DND-41 (cell line): Measurements from ENCODE around the gene MELK.

Source experiments
- ATAC-seq: fragments of 200-7000 bp; cut with Tn5 transposase; 3 replicates; pipeline ENCODE4 v1.9.1; 2021; ENCODE audit warnings: low read depth; ENCODE audit not compliant: insufficient read depth
- DNase-seq: peaks from one replicate; pipeline ENCODE4 v3.0.0-alpha.2; 2020
- H2AFZ ChIP-seq: 2 replicates; pipeline ENCODE4 v1.6.0; 2012; ENCODE audit warnings: low read depth, low read length
- H3K27ac ChIP-seq: 2 replicates; pipeline ENCODE4 v1.5.1; 2012; ENCODE audit warnings: low read length, inconsistent platforms
- H3K27me3 ChIP-seq: fragments of 200-600 bp; sonication (generic); 2 replicates; pipeline ENCODE4 v1.6.0; 2012; ENCODE audit warnings: low read length, mild to moderate bottlenecking, inconsistent platforms; ENCODE audit not compliant: insufficient read depth, poor library complexity
- H3K36me3 ChIP-seq: 2 replicates; pipeline ENCODE4 v1.5.1; 2012; ENCODE audit warnings: low read length, inconsistent platforms; ENCODE audit not compliant: insufficient read depth
- H3K4me1 ChIP-seq: 2 replicates; pipeline ENCODE4 v1.5.1; 2012; ENCODE audit warnings: mild to moderate bottlenecking, low read length; ENCODE audit not compliant: insufficient read depth
- H3K4me2 ChIP-seq: 2 replicates; pipeline ENCODE4 v1.6.0; 2012; ENCODE audit warnings: mild to moderate bottlenecking, moderate library complexity, low read length, inconsistent platforms; ENCODE audit not compliant: insufficient read depth
- H3K4me3 ChIP-seq, 2 experiments: fragments of 200-600 bp in 1 of 2; shearing (Covaris generic) in 1 of 2; 2 replicates each; pipeline ENCODE4 v1.5.1; 2012 to 2016; ENCODE audit warnings: inconsistent platforms in 2 of 2, low read length in 2 of 2, mild to moderate bottlenecking in 2 of 2, low read depth in 1 of 2, moderate library complexity in 1 of 2
- H3K79me2 ChIP-seq: 2 replicates; pipeline ENCODE4 v1.6.0; 2012; ENCODE audit warnings: low read length, inconsistent platforms; ENCODE audit not compliant: insufficient read depth
- H3K9ac ChIP-seq: 2 replicates; pipeline ENCODE4 v1.6.0; 2012; ENCODE audit warnings: low read depth, mild to moderate bottlenecking, inconsistent platforms, low read length, moderate library complexity
- H3K9me3 ChIP-seq: 2 replicates; pipeline ENCODE4 v1.5.1; 2012; ENCODE audit warnings: low read length, moderate library complexity, mild to moderate bottlenecking, inconsistent platforms; ENCODE audit not compliant: insufficient read depth, severe bottlenecking
- H4K20me1 ChIP-seq: 2 replicates; pipeline ENCODE4 v1.6.0; 2012; ENCODE audit warnings: low read length; ENCODE audit not compliant: insufficient read depth
- EZH2 ChIP-seq: IDR thresholded peaks from 3 replicates; pipeline ENCODE4 v1.6.1; 2012; ENCODE audit warnings: borderline replicate concordance, low read depth, mild to moderate bottlenecking, moderate library complexity, low read length, inconsistent platforms; ENCODE audit not compliant: severe bottlenecking
- TF ChIP-seq, protein P1 (sequence below): IDR thresholded peaks from 2 replicates; pipeline ENCODE4 v1.5.1; 2012; ENCODE audit warnings: borderline replicate concordance, low read length, moderate library complexity, mild to moderate bottlenecking; ENCODE audit not compliant: poor library complexity, severe bottlenecking; ENCODE audit errors: extremely low read depth

Gene MELK

DNA sequence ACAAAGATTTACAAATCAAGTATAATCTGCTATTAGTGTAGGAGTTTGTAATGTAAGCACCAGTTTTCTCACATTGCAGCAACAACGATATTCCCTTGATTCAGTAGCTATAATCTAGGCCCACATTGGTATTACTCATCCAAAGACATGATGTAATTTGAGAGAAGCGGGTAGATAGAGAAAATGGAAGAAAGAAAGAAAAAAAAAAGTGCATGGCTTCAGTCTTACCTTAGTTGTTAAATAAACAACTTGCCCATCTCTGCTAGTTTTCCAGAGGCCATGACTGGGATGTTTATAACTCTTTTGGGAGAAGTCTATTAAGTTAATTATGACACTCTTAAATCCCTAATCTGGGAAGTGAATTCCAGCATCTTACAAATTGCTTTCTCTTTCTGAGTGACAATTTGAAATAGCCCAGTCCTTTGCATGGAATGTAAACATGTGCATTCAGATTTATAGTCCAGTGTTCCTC, 2.8 kb downstream of the MELK start:
- H4K20me1 ChIP-seq, result peaks cover 30% of the 10 kb centered on the region
- peak overlapping the region; percentile 7 to 70; a peak in 2 of 4 replicates for H3K4me3 ChIP-seq
- peak overlapping the region; percentile 35 for H3K9ac ChIP-seq
- H3K36me3 ChIP-seq, result peaks cover 36% of the 10 kb centered on the region
- no peak for TF ChIP-seq EZH2
- TF ChIP-seq, protein P1, sequence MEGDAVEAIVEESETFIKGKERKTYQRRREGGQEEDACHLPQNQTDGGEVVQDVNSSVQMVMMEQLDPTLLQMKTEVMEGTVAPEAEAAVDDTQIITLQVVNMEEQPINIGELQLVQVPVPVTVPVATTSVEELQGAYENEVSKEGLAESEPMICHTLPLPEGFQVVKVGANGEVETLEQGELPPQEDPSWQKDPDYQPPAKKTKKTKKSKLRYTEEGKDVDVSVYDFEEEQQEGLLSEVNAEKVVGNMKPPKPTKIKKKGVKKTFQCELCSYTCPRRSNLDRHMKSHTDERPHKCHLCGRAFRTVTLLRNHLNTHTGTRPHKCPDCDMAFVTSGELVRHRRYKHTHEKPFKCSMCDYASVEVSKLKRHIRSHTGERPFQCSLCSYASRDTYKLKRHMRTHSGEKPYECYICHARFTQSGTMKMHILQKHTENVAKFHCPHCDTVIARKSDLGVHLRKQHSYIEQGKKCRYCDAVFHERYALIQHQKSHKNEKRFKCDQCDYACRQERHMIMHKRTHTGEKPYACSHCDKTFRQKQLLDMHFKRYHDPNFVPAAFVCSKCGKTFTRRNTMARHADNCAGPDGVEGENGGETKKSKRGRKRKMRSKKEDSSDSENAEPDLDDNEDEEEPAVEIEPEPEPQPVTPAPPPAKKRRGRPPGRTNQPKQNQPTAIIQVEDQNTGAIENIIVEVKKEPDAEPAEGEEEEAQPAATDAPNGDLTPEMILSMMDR, result no peak
- no peaks in the 10 kb centered on the region for H3K27me3 ChIP-seq
- no peak overlapping the region for H2AFZ ChIP-seq
- H3K4me2 ChIP-seq, result peak overlapping the region; percentile 76
- peaks cover 81% of the 10 kb centered on the region for H3K79me2 ChIP-seq
- H3K4me1 ChIP-seq, result peaks cover 51% of the 10 kb centered on the region
- no peak for DNase-seq
- H3K9me3 ChIP-seq, result no peaks in the 10 kb centered on the region
- ATAC-seq, result no peak
- peak overlapping the region; percentile 56 for H3K27ac ChIP-seq

DNA sequence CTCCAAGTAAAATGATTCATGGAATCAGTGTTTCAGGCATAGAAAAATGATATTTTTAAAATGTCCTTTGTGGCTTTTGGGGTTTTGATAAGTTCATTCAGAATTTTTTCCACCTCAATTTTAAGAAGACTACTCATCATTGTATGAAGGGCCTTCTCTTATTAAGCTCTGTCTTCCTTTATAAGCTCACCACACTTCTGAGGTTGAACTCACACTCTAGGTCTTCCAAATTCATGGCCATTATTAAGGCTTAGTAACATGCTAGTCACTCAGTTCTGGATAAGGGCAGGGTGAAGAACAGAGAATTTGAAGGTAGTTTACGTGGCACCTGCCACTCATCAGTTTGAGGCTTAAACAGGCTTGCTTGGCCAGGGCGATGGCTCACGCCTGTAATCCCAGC, 4.2 kb downstream of the MELK start:
- peaks cover 51% of the 10 kb centered on the region for H3K4me1 ChIP-seq
- no peak overlapping the region; the same call in 1 of the 2 replicates for H3K27ac ChIP-seq
- no peaks in the 10 kb centered on the region for H3K9me3 ChIP-seq
- peak overlapping the region; percentile 76 for H3K4me2 ChIP-seq
- H3K4me3 ChIP-seq, result peak overlapping the region in 1 of 2 experiments; percentile 30; a peak in 1 of 4 replicates
- TF ChIP-seq EZH2, result no peak
- TF ChIP-seq, protein P1, result no peak
- DNase-seq (no peak), ATAC-seq (no peak)
- peaks cover 30% of the 10 kb centered on the region for H4K20me1 ChIP-seq
- peaks cover 46% of the 10 kb centered on the region for H3K36me3 ChIP-seq
- no peaks in the 10 kb centered on the region for H3K27me3 ChIP-seq
- peaks cover 93% of the 10 kb centered on the region for H3K79me2 ChIP-seq
- H2AFZ ChIP-seq, result no peak overlapping the region
- H3K9ac ChIP-seq, result no peak overlapping the region

DNA sequence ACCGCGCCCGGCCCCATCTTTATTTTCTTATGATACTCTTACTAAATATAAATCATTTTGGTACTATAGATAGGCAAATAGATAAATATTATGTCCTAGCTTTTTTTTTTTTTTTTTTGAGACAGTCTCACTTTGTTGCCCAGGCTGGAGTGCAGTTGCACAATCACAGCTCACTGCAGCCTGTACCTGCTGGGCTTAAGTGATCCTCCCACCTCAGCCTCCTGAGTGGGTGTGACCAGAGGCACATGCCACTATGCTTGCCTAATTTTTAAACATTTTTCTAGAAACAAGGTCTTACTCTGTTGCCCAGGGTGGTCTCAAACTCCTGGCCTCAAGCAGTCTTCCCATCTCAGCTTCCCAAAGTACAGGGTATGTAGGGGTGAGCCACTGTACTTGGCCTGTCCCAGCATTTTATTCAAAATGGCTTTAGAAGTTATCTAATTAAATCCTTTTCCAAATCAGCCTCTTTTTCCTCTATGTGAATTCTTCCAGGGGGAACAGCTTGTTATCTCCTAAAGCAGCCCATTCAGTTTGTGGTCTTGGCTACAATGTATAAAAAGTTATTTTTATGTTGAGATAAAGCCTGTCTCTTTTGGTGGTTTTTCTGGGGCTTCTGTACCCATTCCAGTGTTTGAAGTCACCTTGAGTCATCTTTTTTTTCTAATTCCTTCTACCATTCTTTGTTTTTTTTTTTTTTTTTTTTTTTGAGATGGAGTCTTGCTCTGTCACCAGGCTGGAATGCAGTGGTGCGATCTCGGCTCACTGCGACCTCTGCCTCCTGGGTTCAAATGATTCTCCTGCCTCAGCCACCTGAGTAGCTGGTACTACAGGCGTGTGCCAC, 12.1 kb downstream of the MELK start:
- peaks cover 64% of the 10 kb centered on the region for H3K36me3 ChIP-seq
- peaks cover 86% of the 10 kb centered on the region for H3K79me2 ChIP-seq
- no peaks in the 10 kb centered on the region for H3K9me3 ChIP-seq
- DNase-seq (no peak), ATAC-seq (no peak)
- H3K4me3 ChIP-seq, result no peak overlapping the region
- H3K27ac ChIP-seq, result no peak overlapping the region
- H4K20me1 ChIP-seq, result peaks cover 13% of the 10 kb centered on the region; the same call in 1 of the 2 replicates
- no peak overlapping the region for H2AFZ ChIP-seq
- H3K27me3 ChIP-seq, result no peaks in the 10 kb centered on the region
- H3K4me2 ChIP-seq, result no peak overlapping the region
- H3K9ac ChIP-seq, result no peak overlapping the region
- H3K4me1 ChIP-seq, result no peaks in the 10 kb centered on the region
- TF ChIP-seq EZH2, result no peak
- TF ChIP-seq, protein P1, result no peak
